Measurements from ENCODE around the gene SELL.
"Not testable (repeated sequence)": the region's sequence is repeated elsewhere in the genome, so short reads cannot be mapped to it uniquely, and the experiment has no call there.

Gene SELL

DNA sequence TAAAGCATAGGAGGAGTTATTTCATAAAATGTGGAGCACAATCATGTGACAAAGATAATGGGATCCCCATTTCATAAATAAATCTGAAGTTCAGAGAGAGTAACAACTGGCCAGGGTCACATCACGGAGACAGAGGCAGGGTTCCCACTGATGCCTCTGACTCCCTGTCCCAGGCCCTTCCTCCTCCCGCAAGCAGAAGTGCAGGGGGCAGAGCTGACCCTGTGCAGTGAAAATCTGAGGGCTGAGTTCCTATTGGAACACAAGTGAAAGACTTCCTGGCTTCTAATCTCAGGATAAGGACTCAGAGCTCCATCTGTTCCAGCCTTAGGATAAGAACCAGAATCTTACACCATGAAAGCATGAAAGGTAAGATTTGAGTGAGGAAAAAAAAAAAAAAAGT lies 22.0 kb downstream of the SELL start:
- TF ChIP-seq, protein P1, sequence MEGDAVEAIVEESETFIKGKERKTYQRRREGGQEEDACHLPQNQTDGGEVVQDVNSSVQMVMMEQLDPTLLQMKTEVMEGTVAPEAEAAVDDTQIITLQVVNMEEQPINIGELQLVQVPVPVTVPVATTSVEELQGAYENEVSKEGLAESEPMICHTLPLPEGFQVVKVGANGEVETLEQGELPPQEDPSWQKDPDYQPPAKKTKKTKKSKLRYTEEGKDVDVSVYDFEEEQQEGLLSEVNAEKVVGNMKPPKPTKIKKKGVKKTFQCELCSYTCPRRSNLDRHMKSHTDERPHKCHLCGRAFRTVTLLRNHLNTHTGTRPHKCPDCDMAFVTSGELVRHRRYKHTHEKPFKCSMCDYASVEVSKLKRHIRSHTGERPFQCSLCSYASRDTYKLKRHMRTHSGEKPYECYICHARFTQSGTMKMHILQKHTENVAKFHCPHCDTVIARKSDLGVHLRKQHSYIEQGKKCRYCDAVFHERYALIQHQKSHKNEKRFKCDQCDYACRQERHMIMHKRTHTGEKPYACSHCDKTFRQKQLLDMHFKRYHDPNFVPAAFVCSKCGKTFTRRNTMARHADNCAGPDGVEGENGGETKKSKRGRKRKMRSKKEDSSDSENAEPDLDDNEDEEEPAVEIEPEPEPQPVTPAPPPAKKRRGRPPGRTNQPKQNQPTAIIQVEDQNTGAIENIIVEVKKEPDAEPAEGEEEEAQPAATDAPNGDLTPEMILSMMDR (IDR thresholded peaks at IDR 0.05; ENCODE audit: insufficient read depth, low read length, missing control alignments), result no peak
- ChIA-PET POLR2A (no interaction called here), CTCF (no interaction called here)
- H3K4me3 ChIP-seq (ENCODE audit: low read depth, low read length), result no peak overlapping the region
- no peak for DNase-seq (ENCODE audit: low read depth, low spot score)

DNA sequence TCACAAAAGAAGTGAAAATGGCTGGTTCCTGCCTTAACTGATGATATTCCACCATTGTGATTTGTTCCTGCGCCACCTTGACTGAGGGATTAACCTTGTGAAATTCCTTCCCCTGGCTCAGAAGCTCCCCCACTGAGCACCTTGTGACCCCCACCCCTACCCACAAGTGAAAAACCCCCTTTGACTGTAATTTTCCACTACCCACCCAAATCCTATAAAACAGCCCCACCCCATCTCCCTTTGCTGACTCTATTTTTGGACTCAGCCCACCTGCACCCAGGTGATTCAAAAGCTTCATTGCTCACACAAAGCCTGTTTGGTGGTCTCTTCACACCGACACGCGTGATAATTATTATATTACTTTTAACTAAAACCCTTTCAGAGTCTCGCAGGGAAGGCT lies 23.0 kb downstream of the SELL start:
- H3K4me3 ChIP-seq (ENCODE audit: low read depth, low read length); DNase-seq (ENCODE audit: low read depth, low spot score); CTCF ChIA-PET; POLR2A ChIA-PET: not testable (repeated sequence)

DNA sequence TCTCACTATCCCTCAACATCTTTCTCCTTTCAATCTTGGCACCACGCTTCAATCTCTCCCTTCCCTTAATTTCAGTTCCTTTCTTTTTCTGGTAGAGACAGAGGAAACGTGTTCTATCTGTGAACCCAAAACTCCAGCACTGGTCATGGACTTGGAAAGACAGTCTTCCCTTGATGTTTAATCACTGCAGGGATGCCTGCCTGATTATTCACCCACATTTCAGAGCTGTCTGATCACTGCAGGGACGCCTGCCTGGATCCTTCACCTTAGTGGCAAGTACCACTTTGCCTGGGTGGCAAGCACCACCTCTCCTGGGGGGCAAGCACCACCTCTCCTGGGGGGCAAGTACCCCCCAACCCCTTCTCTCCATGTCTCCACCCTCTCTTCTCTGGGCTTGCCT lies 27.8 kb downstream of the SELL start:
- CTCF ChIA-PET, result no interaction called here
- no peak overlapping the region for H3K4me3 ChIP-seq (ENCODE audit: low read depth, low read length)
- DNase-seq (ENCODE audit: low read depth, low spot score), result no peak
- TF ChIP-seq, protein P1 (IDR thresholded peaks at IDR 0.05; ENCODE audit: insufficient read depth, low read length, missing control alignments), result no peak
- POLR2A ChIA-PET, result no interaction called here

DNA sequence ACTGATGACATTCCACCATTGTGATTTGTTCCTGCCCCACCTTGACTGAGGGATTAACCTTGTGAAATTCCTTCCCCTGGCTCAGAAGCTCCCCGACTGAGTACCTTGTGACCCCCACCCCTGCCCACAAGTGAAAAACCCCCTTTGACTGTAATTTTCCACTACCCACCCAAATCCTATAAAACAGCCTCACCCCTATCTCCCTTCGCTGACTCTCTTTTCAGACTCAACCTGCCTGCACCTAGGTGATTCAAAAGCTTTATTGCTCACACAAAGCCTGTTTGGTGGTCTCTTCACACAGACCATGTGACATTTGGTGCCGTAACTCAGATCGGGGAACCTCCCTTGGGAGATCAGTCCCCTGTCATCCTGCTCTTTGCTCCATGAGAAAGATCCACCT lies 28.3 kb downstream of the SELL start:
- DNase-seq (ENCODE audit: low read depth, low spot score); POLR2A ChIA-PET; H3K4me3 ChIP-seq (ENCODE audit: low read depth, low read length): not testable (repeated sequence)
- CTCF ChIA-PET, result interaction anchor here (1.2 kb wide), 1 partner anchor 29 kb away, joined by 3 read pairs; no protein-coding TSS in a partner anchor

DNA sequence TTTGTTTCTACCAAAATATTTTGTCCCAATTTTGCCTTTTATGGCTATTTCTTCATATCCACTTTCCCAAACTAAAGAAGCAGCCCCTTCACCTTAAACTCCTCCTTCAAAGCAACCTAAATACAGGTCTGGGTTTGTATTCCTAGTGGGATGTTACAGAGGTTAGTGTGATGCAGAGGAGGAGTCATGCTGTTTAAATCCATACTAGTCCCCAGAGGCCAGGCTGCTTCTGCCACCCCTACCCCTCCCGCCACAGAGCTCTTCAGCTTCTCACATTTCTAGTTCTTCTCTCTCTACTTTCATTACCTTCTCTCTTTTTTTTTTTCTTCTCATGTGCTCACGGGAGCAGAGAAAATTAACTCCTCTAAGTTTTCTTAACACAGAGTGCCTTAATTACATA lies 29.3 kb downstream of the SELL start:
- DNase-seq (ENCODE audit: low read depth, low spot score), result no peak
- H3K4me3 ChIP-seq (ENCODE audit: low read depth, low read length), result no peak overlapping the region
- POLR2A ChIA-PET, result no interaction called here
- TF ChIP-seq, protein P1 (IDR thresholded peaks at IDR 0.05; ENCODE audit: insufficient read depth, low read length, missing control alignments), result no peak
- CTCF ChIA-PET, result interaction anchor here (1.2 kb wide), 1 partner anchor 30 kb away, joined by 3 read pairs; no protein-coding TSS in a partner anchor

DNA sequence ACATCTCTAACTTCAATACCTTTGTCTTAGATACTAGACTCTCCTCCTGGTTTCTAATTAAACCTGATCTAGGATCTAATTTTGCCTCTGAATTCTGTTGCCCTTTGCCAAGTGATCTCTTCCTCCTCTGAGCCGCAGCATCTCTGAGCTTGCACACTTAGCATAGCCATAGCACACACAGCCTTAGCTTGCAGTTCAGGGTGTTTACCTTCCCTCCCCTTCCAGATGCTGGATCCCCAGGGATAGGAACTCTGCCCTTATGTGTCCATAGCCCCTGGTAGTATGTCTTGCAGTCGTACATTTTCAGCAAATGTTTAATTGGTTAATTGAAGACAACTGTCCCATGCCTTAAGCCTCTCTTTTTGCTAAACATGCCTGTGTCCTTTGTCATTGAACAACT lies 30.3 kb downstream of the SELL start:
- CTCF ChIA-PET, result no interaction called here
- POLR2A ChIA-PET, result no interaction called here
- H3K4me3 ChIP-seq (ENCODE audit: low read depth, low read length), result no peak overlapping the region
- DNase-seq (ENCODE audit: low read depth, low spot score), result no peak
- TF ChIP-seq, protein P1 (IDR thresholded peaks at IDR 0.05; ENCODE audit: insufficient read depth, low read length, missing control alignments), result no peak

DNA sequence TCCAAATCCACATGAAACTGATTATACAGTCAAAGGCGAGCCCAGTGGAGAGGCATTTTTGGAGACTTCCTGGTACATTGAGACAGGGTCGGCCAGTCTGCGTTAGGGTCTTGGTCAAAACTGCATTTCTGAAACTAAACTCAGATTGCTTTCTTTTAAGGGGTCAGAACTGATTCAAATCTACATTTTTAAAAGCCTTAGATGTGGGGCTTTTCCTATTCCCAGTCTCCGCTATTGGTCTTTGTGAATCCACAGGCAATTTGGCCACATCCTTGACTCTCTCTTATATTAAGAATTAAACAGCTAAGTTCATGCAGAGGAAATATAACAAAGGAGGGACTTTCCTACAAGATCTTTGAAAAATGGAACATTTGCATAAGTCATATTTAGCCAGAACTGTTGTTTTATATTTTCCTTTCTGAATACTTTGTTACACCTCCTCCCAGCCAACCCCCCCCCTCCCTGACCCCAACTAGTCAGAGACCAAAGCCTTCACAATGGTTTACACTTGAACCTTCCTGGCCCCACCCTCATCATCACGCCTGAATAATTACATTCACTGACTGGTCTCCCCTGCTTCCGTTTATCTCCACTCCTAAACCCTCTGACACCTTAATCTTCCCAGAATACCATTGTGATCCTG lies 30.9 kb downstream of the SELL start:
- ChIA-PET POLR2A (no interaction called here), CTCF (no interaction called here)
- TF ChIP-seq, protein P1 (IDR thresholded peaks at IDR 0.05; ENCODE audit: insufficient read depth, low read length, missing control alignments), result no peak
- DNase-seq (ENCODE audit: low read depth, low spot score), result no peak
- H3K4me3 ChIP-seq (ENCODE audit: low read depth, low read length), result no peak overlapping the region
